HG02763 (cell line): Measurements from ENCODE around the gene NTN4.
A peak's percentile ranks its signal among the peaks of the same experiment; 100 is the strongest.
"Not testable (repeated sequence)": the region's sequence is repeated elsewhere in the genome, so short reads cannot be mapped to it uniquely, and the experiment has no call there.

Experiments
- ATAC-seq: cut with Tn5 transposase; IDR thresholded peaks from one replicate; pipeline ENCODE4 v1.9.1; 2021; ENCODE audit warnings: mild to moderate bottlenecking, moderate library complexity; ENCODE audit not compliant: unreplicated experiment

The NTN4 gene

DNA sequence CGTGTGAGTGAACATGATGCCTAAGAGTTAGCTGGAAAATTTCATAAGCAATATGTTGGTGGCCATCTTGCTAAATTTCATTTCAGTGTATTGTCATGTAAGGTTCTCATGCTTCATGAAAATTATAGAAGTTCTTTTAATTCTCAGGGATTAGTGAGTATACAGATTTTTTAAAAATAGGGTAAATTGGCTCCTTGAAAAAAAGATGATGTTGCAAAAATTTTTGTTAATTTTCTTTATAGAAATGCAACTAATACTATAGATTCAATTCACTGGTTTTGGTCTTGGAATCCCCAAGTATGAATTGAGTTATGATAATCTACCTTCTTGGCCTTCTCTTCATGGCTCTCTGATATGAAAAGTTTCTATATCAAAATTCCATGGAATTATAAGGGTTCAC, 75.4 kb downstream of the NTN4 start:
- no peak for ATAC-seq

DNA sequence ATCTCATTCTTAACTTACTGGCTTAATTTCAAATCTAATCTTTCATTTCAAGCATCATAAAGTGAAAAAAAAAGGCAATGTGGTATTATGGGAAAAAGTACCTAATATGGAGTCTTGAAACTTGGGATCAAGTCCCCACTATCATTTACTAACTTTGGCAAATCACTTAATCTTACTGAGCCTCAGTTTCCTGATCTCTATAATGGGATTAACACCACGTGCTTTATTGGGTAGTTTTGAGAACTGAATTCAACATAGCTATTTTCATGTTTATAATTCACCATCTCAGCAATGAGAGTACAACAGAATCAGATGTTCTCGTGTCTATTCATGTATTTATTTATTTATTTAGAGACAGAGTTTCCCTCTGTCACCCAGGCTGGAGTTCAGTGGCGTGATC, 78.3 kb downstream of the NTN4 start:
- no peak for ATAC-seq

DNA sequence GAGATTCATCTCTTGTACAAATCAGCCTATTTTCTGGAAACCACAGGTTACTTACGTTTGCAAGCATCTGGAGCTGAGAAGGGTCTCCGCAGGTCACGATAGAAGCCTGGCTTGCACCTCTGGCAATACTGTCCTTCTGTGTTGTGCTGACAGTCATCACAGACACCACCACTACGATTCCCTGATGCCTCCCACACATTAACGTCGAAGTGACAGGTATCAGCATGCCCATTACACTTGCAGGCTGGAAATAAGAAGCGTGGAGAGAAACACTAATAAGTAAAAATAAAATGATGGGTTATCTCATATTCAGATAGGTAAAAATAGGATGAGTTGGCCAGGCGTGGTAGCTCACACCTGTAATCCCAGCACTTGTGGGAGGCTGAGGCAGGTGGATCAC, 80.2 kb downstream of the NTN4 start:
- no peak for ATAC-seq

DNA sequence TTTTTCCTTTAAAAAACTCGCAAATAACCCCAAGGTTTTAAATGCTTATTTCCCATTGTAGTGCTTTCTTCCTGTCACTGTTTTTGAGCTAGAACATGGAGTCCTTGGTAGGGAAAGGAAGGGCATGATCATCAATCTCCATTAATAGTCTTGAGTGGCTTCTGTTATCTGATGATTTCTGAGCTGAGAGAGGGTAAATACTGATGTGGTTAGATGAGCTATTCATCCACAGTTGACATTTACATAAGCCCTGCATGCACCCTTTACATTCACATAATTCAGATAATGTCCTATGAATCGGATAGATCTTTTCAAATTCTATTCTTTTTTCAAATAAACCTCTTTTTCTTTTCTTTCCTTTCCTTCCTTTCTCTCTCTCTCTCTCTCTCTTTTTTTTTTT, 81.4 kb downstream of the NTN4 start:
- ATAC-seq = no peak

DNA sequence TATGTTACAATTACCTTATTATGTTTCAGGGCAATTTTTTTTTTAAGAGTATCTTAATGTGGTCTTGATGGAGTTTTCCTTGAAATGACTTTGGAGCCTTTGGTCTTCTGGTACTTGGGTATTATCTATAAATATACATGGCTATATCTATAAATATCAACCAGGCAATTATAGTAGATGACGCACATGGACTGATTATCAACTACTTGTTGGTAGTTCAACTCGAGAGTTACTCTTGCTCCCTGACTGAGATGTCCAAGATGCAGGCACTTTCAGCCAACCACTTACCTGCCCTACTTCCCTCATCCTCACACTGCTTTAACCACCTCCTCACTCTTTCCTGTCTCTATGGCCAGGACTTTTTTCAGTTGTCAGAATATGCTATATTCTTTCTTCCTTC, 85.4 kb downstream of the NTN4 start:
- no peak for ATAC-seq

DNA sequence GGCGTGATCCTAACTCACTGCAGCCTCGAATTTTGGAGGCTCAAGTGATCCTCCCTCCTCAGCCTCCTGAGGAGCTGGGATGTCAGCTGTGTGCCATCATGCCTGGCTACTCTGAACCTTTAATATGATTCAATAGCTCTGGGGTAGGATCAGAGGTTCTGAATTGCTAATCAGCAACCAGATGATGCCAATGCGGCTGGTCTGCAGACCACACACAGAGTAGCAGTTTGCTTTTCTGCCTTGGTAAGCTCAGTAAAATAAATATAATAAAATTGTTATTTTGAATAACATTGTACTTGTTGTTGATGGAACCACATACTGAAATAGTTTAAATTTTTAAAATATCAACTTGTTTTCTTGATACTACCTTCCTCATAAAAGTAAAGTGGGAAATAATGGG, 86.6 kb downstream of the NTN4 start:
- no peak for ATAC-seq

DNA sequence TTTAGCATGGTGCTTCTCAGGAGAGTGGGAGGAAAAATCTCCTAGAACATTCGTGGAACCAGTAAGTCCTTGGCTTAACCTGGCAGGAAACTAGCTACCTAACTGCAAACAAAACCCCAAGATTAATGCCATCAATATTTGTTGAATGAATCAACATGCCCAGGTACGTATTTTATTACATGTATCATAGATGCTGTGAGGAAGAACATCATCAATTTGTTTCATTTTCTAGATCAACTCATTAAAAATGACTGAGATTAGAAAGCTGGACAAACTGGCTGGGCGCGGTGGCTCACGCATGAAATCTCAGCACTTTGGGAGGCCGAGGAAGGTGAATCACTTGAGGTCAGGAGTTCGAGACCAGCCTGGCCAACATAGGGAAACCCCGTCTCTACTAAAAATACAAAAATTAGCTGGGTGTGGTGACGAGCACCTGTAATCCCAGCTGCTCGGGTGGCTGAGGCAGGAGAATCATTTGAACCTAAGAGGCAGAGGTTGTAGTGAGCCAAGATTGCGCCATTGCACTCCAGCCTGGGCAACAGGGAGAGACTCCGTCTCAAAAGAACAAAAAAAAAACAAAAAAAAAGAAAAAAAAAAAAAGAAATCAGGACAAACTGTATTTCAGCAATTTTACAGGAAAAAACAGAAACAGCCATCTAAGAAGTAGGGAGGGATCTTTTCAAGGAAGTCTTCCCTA, 88.7 kb downstream of the NTN4 start:
- ATAC-seq = no peak

DNA sequence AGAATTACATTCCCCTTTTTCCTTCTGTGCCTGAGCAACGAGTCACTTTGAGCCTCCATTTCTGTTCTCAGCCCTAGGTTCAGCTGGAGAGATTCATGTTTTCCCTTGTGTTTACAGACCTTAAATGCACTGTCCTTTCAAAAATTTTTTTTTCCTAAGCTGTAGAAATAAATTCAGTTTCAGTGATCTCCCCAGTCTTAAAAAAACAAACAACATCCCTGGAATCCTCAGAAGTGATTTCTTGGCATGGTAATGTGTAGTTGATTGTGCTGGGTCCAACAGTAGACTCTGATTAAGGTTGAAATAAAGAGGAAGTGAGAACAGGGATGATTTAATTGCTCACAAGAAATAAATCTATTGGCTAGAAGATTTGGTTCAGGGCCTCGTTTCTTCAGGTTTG, 89.3 kb downstream of the NTN4 start:
- no peak for ATAC-seq

DNA sequence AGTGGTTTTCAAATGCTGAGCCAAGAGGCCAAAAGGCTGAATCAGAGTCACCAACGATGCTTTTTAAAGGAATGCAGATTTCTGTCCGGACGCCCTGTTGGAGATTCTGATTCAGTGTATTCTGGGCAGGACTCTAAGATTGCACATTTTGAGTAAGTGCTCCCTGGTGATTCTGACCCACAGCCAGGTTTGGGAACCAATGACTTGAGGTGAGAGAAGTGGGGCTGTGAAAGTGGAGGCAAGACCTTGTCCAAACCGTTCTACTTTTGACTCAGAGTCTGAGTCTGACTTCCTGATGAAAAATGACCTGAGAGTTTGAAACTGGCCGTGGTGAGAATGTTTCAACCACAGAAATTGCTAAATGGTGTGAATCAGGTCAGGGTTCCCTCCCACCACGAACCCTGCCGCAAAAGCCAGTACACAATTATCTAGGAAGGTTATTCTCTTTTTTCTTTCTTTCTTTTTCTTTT, 90.2 kb downstream of the NTN4 start:
- peak; percentile 96 for ATAC-seq

DNA sequence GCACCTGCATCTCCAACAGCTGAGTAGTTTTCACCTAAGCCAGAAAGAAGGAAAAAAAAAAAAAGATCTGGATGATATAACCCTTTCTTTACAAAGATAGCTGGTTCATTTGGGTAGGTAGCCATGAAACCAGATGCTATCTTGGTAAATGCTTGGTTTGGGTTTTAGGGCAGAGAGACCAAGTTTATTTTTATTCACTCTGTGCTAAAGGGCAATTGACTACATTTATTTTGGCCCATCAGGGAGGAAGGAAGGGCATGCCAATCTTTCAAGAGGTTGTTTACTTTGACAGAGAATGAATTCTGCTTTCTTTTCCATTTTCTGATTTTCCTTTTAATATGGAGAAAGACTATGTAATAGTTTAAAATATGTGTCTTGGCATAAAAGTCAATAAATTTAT, 91.0 kb downstream of the NTN4 start:
- ATAC-seq = no peak

DNA sequence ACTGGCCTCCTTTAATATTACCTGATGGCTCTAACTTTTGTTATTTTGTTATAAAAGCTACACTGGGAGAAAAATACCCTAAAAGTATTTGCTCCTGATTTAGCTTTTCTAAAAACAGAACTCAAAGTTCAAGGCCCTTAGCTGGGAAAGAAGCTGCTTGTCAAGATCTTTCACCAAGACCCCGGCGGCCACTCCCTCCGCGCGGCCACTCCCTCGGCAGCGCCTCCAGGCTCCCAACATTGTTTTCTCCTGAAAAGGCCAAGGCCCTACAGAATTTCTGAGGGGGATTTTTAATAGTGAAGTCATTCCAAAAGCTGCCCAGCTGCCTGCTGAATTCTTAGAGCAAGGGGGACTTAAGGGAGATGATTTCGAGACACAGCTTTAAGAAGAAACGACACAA, 96.4 kb downstream of the NTN4 start:
- ATAC-seq = no peak

DNA sequence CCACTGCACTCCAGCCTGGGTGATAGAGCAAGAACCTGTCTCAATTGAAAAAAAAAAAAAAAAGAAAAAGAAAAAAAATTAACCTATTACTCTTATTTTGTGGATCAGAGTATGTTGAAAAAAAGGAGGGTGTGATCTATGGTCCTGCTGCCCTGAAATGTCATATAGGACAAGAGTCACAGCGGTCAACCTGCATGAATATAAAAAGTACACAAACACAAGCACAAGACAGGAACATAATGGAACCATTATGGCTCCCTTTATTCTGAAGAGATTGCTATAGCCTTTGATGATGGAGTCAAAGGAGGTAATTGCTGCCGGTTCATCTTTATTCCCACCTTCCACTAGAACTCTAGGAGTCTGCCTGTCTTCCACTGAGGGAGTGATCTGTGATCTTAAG, 96.9 kb downstream of the NTN4 start:
- no peak for ATAC-seq

DNA sequence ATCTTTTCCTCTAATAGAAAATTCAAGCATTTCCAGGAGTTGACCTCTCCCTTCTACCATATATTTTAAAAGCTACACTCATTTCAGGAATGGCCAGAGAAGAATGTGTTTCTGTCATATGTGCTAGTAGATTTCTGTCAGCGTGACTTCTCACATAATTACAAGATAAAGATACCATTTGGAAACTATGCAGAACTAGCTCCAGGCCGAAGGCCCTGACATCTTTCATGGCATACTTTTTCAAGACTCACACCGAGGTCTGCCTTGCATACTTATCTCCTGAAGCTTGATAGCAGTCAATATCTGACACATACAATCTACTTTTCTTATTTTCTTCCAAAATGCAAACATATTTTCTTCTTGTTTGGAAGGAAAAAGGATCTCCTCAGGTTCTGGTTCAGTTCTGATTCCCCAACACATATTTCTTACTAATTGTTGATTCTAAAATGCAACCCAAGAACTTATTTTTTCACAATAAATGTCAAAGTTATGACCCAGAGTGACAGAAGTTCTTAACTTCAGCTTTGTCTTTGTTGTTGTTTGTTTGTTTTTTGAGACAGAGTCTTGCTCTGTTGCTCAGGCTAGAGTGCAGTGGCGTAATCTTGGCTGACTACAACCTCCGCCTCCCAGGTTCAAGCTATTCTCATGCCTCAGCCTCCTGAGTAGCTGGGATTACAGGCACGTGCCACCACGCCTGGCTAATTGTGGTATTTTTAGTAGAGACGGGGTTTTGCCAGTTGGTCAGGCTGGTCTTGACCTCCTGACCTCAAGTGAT, 99.5 kb downstream of the NTN4 start:
- ATAC-seq = no peak

DNA sequence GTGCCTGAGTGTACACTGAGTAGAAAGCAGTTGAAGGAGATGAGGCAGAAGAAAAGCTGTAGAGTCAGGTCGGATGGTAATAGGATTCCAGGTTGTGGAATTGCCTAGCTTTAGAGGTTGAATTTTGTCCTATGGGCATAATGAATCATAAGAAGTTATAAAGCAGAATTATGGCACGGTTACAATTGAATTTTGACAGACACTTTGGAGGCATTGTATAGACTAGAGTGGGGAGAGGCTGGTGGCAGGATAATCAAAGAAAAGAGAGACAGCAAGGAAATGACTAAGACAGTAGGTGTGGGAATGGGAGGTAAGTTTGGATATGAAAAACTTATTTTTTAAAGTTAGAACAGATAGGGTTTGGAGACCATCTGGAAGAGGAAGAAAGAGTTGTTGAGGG, 102.6 kb downstream of the NTN4 start:
- ATAC-seq = no peak

DNA sequence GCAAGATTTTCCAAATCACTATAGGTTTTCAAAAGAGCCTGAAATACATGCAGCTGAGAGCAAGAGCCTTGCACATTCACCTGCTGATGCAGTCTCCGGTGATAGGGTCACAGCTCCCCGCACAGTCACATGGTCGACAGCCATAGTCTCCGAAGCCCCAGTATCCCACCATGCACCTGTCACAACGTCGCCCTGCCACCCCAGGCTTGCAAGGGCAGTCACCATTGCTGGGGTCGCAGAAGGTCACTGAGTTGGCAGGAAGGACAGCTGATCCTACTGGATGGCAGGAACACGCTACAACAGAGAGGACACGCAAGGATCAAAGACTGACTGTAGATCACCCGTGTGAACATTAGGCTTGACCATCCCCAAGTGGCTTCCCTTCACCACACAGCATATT, 107.1 kb downstream of the NTN4 start:
- no peak for ATAC-seq

DNA sequence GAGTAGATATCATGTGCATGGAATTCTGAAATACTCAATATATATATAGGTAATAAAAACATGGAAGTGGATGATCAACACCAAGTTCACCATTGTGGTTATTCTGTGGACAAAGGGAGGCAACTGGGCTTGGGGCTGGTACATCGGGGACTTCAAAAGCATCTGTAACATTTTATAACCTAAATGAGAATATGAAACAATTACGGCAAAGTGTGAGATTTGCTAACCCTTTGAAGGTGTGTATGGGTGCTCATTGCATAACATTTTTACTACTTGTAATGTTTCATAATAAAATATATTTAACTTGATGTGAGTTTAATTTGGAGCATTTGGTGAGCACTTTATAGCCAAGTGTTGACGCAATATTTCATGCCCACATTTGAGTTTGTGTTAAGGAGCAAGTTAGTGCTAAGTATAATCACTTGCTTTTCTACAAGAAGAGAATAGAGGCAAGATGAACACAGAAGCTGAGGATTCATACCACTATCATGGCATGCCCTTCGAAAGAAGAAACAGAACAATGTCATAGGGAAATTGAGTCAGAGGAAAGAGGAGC, 109.3 kb downstream of the NTN4 start:
- no peak for ATAC-seq

DNA sequence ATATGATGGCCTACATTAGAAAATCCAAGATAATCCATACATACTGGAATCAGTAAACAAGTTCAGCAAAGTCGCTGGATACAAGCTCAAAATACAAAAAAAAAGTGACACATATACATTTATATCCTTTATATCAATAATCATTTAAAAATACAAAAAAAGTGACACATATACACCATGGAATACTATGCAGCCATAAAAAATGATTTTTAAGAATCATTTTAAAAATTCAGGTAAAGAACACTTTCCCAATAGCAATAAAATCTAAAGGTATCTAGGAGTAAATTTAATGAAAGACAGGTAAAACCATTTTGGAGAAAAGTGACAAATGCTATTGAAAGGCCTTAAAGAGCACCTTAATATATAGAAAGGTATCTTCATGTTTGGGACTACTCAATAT, 111.9 kb downstream of the NTN4 start:
- no peak for ATAC-seq

DNA sequence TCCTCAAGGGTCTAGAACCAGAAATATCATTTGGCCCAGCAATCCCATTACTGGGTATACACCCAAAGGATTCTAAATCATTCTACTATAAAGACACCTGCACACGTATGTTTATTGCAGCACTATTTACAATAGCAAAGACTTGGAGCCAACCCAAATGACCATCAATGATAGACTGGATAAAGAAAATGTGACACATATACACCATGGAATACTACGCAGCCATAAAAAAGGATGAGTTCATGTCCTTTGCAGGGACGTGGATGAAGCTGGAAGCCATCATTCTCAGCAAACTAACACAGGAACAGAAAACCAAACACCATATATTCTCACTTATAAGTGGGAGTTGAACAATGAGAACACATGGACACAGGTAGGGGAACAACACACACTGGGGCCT, 112.8 kb downstream of the NTN4 start:
- ATAC-seq = not testable (repeated sequence)

DNA sequence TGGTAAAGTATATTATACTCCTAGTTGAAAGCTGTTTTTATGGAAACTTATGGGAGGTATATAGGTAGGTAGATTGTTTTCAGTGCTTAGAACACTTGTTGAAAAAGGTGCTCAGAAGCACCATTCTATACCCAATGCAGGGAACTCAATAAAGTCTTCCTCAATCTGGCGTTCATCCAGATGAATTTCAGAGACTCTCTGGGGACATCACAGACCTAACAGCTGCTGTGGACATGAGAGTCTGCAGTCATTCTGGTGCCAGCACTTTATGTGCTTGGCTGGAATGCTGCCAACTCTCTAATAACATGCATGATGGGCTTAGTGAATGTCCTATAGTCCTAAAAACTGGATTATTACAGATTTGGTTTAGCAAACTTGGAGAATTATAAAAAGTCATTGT, 115.9 kb downstream of the NTN4 start:
- no peak for ATAC-seq

DNA sequence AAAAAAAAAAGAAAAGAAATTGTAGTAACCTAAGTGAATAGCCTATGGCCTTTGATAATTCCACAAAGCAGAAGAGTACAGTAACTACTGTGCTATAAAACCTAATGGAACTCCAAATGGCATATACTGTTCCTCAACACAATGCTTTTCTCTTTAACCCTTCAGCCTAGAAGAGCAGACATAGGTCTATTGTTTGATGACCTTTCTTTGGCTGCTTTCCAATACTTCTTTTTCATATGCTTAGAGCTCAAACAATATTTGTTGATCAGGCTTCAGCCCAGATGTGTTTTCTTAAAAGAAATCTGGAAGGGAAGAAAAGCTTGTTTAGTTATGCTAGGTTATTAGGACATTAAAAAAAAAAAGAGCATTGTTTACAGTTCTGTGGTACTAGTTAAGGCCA, 116.4 kb downstream of the NTN4 start:
- ATAC-seq = no peak

DNA sequence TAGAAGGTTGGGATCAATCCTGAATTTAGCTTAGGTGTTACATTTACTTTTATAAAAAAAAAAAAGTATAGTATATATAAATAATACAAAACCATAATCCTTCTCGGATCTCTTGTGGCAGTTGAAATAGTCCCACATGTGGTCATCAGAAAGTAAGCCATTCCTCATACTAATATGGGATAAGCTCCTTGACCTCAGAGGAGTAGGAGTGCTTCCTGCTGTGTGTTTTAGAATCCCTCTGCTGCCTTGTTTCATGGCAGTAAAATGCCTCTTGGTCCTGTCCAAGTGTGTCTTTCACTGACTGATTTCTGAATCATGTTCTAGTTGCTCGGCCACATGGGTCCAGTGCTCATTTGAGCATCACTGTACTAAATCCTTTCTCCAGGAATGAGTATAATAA, 117.0 kb downstream of the NTN4 start:
- ATAC-seq = no peak

DNA sequence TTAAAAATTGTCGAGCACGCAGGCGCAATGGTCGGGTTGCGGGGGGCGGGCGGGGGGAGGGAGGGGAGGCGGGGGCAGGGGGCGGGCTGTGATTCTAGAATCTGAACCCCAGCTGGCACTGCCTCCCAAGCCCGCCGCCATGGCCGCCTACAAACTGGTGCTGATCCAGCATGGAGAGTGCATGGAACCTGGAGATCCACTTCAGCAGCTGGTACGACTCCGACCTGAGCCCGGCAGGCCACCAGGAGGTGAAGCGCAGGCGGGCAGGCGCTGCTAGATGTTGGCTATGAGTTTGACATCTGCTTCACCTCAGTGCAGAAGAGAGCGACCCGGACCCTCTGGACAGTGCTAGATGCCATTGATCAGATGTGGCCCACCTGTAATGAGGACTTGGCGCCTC, 118.4 kb downstream of the NTN4 start:
- ATAC-seq = no peak
